Effector memory CD8-positive, alpha-beta T cell (primary cell): ENCODE results near the gene HNRNPUL2.
"Not testable (repeated sequence)": the region's sequence is repeated elsewhere in the genome, so short reads cannot be mapped to it uniquely, and the experiment has no call there.

Experiments
- ATAC-seq: fragments of 150-1000 bp; cut with Tn5 transposase; replicated peaks from 2 replicates; pipeline ENCODE4 v1.10.0; 2021; ENCODE audit warnings: mild to moderate bottlenecking, moderate library complexity
- DNase-seq, 3 experiments: peaks; one replicate each; pipeline ENCODE4 v3.0.0; 2021
- H3K27ac Mint-ChIP-seq, 2 donors: one replicate each; pipeline ENCODE4 v1.8.0; 2022; ENCODE audit warnings: mild to moderate bottlenecking in 2 of 2, mixed read lengths in 2 of 2, moderate library complexity in 2 of 2
- H3K27me3 Mint-ChIP-seq, 2 donors: one replicate each; pipeline ENCODE4 v1.8.0; 2022; ENCODE audit warnings: mixed read lengths in 2 of 2
- H3K36me3 Mint-ChIP-seq: one replicate; pipeline ENCODE4 v1.8.0; 2022; ENCODE audit warnings: mild to moderate bottlenecking, moderate library complexity, mixed read lengths; ENCODE audit not compliant: insufficient read depth
- H3K4me1 Mint-ChIP-seq, 2 donors: one replicate each; pipeline ENCODE4 v1.8.0; 2022; ENCODE audit warnings: low read depth in 2 of 2, mixed read lengths in 2 of 2
- H3K4me3 Mint-ChIP-seq, 2 donors: one replicate each; pipeline ENCODE4 v1.8.0; 2022; ENCODE audit warnings: mild to moderate bottlenecking in 2 of 2, mixed read lengths in 2 of 2, moderate library complexity in 2 of 2
- H3K9me3 Mint-ChIP-seq, 2 donors: one replicate each; pipeline ENCODE4 v1.8.0; 2022; ENCODE audit warnings: mixed read lengths in 2 of 2
- total RNA-seq, 9 experiments: gene quantifications; one replicate each; lab custom pipeline; 2026; lab: John Stamatoyannopoulos, UW

HNRNPUL2 gene
- 24.7 to 46.4 (median 32.3) reads per million in 9 experiments for total RNA-seq

DNA sequence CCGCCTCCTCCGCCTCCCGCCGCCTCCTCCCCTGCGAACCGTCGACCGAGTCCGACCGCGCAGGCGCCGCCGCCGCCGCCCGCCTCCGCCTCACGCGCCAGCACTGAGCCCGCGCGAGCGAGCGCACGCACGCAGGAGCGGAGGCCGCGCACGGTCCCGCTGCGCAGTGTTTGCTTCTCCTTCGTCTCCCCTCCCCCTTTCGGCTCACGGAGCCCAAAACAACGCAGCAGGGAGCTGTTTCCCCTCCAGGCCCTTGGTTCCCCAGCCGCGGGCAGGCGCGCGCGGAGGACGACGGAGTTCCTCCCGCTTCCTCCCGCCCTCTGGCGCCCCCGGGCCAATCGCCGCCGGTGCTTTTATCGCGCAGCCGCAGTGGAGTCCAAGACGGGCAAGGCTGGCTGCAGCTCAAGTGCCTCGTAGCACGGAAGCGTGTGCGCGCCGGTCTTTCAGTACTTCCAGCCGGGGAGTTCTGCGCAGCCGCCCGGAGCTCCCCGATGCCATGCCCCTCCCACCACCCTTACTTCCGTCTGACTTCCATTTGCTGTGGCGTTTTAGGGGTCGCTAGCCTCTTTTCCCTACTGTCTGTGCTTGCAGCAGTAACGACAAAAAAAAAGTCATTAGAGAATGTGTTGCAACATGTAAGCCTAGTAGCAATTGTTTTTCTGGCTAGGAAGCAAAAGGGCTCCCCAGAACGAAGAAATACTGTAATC is at the start of gene HNRNPUL2:
HNRNPUL2 (minus strand) TSS at position 293 of the 707 bp plus-strand sequence. CDS start 301 bp downstream, outside the sequence.
- Mint-ChIP-seq H3K27ac (peak within 1 kb of the TSS; percentile 98 to 99), H3K27me3 (no peaks in the 10 kb centered on the region), H3K9me3 (no peaks in the 10 kb centered on the region), H3K4me1 (peaks cover 37 to 42% of the 10 kb centered on the region in 2 donors), H3K4me3 (peak within 1 kb of the TSS; percentile 96 to 97), H3K36me3 (peaks cover 72% of the 10 kb centered on the region)
- ATAC-seq (peak; percentile 78), DNase-seq (peak; percentile 97 to 98 (median 97))

DNA sequence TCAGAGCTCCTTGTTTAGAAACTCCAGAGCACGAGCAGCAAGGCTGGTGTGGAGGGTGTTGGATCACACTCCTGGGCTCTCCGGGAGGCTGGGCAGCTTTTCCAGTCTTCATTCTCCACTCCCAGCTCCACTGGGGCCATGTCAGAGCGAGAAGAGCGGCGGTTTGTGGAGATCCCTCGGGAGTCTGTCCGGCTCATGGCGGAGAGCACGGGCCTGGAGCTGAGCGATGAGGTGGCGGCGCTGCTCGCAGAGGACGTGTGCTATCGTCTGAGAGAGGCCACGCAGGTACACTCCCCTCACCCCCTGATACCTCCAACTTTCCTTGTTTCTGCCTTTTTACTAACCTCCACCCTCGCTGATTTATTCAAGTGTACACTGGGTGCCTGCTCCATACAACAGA is 48.4 kb upstream of the HNRNPUL2 start:
- DNase-seq (no peak), ATAC-seq (no peak)
- Mint-ChIP-seq H3K36me3 (peaks cover 32% of the 10 kb centered on the region), H3K4me1 (peaks cover 21 to 30% of the 10 kb centered on the region in 2 donors), H3K27ac (peak overlapping the region in 1 of 2 donors; percentile 35), H3K9me3 (no peaks in the 10 kb centered on the region), H3K4me3 (no peak overlapping the region), H3K27me3 (no peaks in the 10 kb centered on the region)

DNA sequence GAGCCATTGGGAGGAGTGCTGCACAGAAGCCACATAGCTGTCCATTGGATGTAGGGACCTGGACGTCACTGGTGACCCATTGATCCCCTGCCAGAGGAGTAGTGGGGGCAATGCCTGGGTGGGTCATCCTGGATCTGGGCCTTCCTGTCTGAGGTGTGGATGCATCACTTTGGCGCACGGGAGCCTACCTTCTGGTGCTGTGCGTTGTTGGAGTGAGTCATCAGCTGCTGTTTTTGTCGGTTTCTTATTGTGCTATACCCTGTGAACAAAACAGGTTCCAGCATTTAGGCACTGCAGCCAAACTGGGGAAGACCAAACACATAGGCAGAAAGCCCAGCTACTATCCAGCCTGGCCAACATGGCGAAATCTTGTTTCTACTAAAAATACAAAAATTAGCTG is 47.1 kb upstream of the HNRNPUL2 start:
- H3K9me3 Mint-ChIP-seq: no peaks in the 10 kb centered on the region
- H3K27ac Mint-ChIP-seq: no peak overlapping the region
- DNase-seq: no peak
- H3K4me1 Mint-ChIP-seq: peaks cover 29 to 41% of the 10 kb centered on the region in 2 donors
- H3K27me3 Mint-ChIP-seq: no peaks in the 10 kb centered on the region
- H3K36me3 Mint-ChIP-seq: peaks cover 43% of the 10 kb centered on the region
- no peak overlapping the region for H3K4me3 Mint-ChIP-seq
- ATAC-seq: no peak

DNA sequence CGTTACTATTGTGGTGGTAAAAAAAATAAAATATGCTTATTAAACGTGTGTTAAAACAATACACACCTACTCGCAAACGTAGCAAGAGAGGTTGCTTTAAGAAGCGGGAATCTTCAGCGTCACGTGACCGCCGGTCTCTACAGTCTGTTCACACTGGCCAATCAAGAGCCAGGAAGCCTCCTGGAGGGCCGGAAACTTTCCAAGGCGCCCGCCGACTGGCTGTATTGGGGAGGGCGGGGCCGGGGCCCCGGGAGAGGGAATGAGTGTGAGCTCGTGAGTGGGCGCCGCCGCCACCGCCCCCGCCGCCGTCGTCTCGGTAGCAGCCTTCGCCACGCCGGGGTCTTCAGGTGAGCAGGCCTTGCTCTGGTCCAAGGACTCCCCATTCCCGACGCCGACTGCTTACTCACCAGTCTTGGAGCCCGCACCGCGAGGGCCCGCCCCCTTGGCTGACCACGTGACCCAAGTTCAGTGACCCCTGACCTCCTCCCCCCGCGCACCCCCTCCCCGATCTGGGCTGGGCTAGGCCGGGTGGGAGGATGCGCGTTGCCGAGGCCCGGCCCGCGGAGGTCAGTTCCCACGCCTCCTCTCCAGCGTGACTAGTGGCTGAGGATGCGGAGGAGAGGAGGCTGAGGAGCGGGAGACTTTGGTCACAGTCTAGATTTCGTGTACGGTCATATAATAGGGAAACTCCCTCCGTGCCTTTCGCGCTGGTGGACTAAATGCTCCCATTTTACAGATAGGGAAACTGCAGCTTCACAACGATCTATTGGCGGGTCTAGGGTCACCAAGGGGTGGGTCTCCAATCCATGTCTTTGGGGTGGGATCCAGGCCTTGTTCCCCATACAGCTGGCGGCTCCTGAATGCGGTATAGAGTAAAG is 44.1 kb upstream of the HNRNPUL2 start, which contains the start of gene TAF6L:
TAF6L (plus strand) TSS at position 253 of the 878 bp plus-strand sequence. CDS start 4,388 bp downstream, outside the sequence.
- Mint-ChIP-seq H3K9me3 (no peaks in the 10 kb centered on the region), H3K27ac (peak within 1 kb of the TSS; percentile 95 to 98), H3K27me3 (no peaks in the 10 kb centered on the region), H3K36me3 (peaks cover 45% of the 10 kb centered on the region), H3K4me1 (peaks cover 29 to 30% of the 10 kb centered on the region in 2 donors), H3K4me3 (peak within 1 kb of the TSS; percentile 96 to 97)
- peak; percentile 83 to 88 (median 86) for DNase-seq
- ATAC-seq: peak; percentile 79

DNA sequence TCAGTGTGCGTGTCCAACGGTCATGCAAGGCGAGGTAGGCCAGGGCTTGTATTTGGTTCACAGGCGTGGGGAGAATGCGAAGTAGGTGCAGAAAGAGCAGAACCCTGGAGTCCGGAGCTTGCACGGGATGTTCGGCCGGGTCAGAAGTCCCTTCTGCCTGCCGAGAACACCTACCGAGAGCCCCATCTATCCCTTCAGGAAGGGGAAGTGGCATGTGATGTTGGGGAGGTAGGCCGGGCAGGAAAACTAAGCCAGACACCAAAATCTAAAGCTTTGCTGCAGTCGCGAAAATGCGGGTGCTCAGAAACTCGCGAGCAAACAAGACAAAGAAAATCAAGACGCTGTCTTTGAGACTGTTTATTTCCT is 43.5 kb upstream of the HNRNPUL2 start:
- Mint-ChIP-seq H3K27ac (peak overlapping the region; percentile 95 to 98), H3K4me3 (peak overlapping the region; percentile 96 to 97), H3K27me3 (no peaks in the 10 kb centered on the region), H3K36me3 (peaks cover 50% of the 10 kb centered on the region), H3K9me3 (no peaks in the 10 kb centered on the region), H3K4me1 (peaks cover 29 to 30% of the 10 kb centered on the region in 2 donors)
- ATAC-seq: no peak
- no peak for DNase-seq

DNA sequence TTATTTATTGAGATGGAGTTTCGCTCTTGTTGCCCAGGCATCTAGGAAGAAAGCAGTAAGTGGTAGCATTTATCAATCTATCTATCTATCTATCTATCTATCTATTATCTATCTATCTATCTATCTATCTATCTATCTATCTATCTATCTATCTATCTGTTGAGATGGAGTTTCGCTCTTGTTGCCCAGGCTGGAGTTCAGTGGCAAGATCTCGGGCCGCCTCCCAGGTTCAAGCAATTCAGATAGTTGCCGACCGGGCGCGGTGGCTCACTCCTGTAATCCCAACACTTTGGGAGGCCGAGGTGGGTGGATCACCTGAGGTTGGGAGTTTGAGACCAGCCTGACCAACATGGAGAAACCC is 33.6 kb upstream of the HNRNPUL2 start:
- ATAC-seq, DNase-seq, H3K9me3 Mint-ChIP-seq, H3K27me3 Mint-ChIP-seq: not testable (repeated sequence)
- Mint-ChIP-seq H3K4me3 (peak overlapping the region; percentile 93 to 94), H3K27ac (peak overlapping the region; percentile 96 to 97), H3K36me3 (peaks cover 40% of the 10 kb centered on the region), H3K4me1 (peaks cover 16% of the 10 kb centered on the region in 2 donors)

DNA sequence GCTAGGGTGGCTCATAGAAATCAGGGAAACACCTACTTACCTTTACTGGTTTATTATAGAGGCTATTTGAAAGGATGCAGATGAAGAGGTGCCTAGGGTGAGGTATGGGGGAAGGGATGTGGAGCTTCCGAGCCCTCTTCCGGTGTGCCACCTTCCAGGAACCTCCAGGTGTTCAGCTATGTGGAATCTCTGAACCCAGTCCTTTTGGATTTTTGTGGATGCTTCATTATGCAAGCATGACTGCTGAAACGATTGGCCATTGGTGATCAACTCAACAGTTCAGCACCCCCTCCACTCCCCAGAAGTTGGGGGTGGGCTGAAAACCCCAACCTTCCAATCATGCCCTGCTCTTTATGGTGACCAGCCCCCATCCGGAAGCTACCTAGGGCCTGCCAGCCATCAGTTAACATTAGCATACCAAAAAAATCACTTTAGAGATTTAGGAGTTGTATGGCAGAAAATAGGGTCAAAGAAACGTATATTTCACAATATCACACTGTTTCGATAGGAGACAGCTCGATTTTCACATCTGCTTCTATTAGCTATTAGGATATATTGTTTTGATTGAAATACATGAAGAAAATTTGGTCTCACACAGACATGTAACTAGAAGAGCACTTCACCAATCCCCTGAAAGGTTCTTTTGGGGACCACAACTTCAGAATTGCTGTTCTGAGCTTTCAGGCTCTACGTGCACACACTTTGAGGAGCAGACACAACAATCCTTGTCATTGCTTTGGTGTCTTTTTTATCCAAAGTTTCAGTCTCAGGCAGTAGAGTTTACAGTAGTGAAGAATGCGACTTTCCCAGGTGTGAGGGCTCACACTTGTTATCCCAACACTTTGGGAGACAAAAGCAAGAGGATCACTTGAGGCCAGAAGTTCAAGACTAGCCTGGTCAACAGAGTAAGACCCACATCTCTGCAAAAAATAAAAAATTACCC is 30.9 kb upstream of the HNRNPUL2 start:
- Mint-ChIP-seq H3K9me3 (no peaks in the 10 kb centered on the region), H3K4me1 (peaks cover 16 to 19% of the 10 kb centered on the region in 2 donors), H3K36me3 (peaks cover 27% of the 10 kb centered on the region), H3K27ac (no peak overlapping the region), H3K4me3 (no peak overlapping the region), H3K27me3 (no peaks in the 10 kb centered on the region)
- no peak for ATAC-seq
- no peak for DNase-seq

DNA sequence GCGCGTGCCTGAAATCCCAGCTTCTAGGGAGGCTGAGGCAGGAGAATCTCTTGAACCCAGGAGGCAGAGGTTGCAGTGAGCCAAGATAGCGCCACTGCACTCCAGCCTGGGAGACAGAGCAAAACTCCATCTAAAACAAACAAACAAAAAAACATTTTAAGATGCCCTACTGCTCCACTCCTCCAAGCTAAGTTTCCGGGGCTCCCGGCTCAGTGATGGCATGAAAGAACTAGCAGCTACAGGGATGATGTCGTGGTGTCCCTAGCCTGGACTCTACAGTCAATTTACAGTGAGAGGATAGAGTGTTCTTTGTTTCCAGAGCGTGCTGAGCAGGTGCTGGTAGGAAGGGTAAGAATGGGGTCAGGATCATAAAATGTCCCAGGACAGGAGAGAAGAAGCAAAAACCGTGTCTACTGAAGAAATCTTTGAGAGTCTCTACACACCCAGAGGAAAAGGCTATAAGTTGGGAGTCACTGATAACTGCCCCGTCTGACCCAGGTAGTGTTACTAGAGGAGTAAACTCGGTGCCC is 27.9 kb upstream of the HNRNPUL2 start:
- H3K27ac Mint-ChIP-seq: no peak overlapping the region

DNA sequence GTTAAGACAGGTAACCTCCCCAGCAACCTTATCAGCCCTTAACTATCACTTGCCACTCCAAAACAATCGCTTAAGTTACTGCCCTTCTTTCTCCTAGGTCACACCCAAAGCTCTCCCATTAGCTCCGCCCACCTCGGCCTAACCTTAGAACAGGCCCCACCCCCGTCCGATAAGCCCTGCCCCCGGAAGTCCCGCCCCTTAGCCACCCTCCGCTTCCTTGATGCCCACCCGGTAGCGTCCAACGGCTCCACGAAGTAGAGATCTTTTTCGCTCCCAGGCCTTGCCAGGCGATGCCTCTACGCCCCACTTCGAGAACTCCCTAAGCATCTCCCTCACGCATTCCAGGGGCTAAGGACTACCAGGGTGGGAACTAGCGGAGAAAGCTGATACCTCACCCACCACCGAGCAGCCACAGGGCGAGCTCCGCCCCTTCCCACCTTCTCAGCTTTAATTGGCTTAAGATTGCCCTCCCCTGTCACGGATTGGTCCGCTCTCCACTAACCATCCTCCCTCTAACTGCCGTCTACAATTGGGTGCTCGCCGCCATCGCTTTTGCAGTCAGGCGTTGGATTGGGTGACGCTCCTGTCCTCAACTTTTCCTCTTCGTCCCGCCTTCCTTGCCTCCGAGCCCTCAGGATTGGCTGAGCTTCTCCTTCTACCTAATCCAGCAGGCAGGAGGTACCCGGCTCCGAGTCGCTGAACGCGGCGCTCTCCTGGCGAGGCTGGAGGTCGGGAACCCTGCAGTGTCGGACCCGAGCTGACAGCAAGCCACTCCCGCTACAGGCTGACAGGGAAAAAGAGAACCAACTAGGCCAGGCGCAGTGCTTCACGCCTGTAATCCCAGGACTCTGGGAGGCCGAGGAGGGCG is 26.7 kb upstream of the HNRNPUL2 start, which contains the start of gene ZBTB3:
ZBTB3 (minus strand) TSS at position 425 of the 868 bp plus-strand sequence. CDS start 496 bp downstream, outside the sequence.
- H3K27me3 Mint-ChIP-seq: no peaks in the 10 kb centered on the region
- H3K9me3 Mint-ChIP-seq: no peaks in the 10 kb centered on the region
- peaks cover 12% of the 10 kb centered on the region for H3K36me3 Mint-ChIP-seq
- H3K4me1 Mint-ChIP-seq: peaks cover 3 to 12% of the 10 kb centered on the region in 2 donors
- peak within 1 kb of the TSS; percentile 88 for H3K4me3 Mint-ChIP-seq
- H3K27ac Mint-ChIP-seq: peak within 1 kb of the TSS; percentile 84 to 89
- ATAC-seq: peak; percentile 93
- DNase-seq: peak; percentile 92 to 96 (median 95)

More for the DNA sequence above, 27.9 kb upstream of the HNRNPUL2 start:
- DNase-seq: no peak
- no peaks in the 10 kb centered on the region for H3K27me3 Mint-ChIP-seq
- H3K4me3 Mint-ChIP-seq: peak overlapping the region in 1 of 2 donors; percentile 88
- H3K36me3 Mint-ChIP-seq: peaks cover 9% of the 10 kb centered on the region
- H3K9me3 Mint-ChIP-seq: no peaks in the 10 kb centered on the region
- peaks cover 0 to 10% of the 10 kb centered on the region in 2 donors for H3K4me1 Mint-ChIP-seq
- no peak for ATAC-seq

DNA sequence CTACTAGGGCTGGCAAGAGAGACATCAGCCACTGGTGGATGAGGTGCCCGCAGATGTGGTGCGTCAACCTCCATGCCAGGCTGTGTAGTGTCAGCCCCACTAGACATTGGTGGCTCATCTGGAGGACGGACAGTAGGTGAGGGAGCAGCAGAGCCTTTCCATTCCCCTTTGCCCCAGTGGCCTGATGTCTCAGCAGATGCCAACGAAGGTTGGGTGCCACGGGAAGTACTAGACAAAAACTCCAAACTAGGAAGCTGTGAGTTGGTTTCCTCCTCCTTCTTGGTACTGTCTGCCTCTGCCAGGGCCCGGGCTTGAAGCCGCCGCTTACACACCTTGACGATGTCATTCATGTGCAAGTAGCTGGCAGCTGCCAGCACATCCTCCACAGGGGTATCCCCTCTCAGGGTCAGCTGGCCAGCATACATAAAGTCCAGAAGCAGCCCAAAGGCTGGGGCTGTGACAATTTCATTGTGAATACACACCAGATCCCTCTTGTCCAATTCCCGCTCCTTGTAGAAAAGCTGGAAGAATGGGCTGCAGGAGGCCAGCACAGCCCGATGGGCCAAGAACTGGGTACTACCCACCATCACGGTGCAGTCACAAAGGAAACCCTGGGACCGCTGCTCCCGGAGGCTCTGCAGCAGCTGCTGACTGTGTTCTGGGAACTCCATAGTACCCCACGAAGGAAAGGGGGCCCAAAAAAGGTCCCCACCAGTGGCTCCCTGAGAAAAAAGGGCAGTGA is 25.9 kb upstream of the HNRNPUL2 start:
- Mint-ChIP-seq H3K4me1 (peaks cover 5 to 15% of the 10 kb centered on the region in 2 donors), H3K4me3 (peak overlapping the region; percentile 88), H3K27ac (peak overlapping the region; percentile 84 to 89), H3K36me3 (peaks cover 12% of the 10 kb centered on the region), H3K9me3 (no peaks in the 10 kb centered on the region), H3K27me3 (no peaks in the 10 kb centered on the region)
- ATAC-seq (no peak), DNase-seq (peak in 1 of 3 experiments; percentile 5)

DNA sequence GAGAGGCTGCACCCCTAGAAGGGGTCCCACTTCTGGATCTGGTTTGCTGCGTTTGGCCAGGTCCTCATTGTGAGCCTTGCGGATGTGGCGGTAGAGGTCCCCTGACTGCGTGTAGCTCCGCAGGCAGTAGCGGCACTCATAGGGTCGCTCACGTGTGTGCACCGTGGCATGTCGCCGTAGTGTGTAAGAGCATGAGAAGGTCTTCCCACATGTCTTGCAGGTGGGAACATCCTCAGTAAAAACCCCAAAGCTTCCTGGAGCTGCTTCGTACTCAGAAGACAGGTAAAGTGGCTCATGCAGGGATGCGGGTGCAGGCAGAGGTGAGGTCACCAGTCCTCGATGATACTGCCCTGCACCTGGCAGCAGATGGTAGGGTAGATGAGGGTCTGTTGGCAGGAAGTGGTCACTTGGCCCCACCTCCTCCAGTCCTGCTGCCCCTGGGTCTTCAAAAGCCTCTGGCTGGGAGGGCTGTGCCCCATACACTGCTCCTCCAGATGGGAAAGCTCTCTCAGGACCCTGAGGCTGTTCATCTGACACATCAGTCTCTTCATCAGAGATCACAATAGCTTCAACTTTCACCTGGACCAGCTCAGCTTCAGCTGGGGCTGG is 25.0 kb upstream of the HNRNPUL2 start:
- Mint-ChIP-seq H3K9me3 (no peaks in the 10 kb centered on the region), H3K4me3 (peak overlapping the region; percentile 88), H3K27ac (no peak overlapping the region), H3K27me3 (no peaks in the 10 kb centered on the region), H3K36me3 (peaks cover 12% of the 10 kb centered on the region), H3K4me1 (peaks cover 5 to 15% of the 10 kb centered on the region in 2 donors)
- DNase-seq (no peak), ATAC-seq (no peak)
